K562 (cell line): ENCODE measurements around the gene DNAH1. TPM values are rescaled to one million over a fixed set of nuclear protein-coding genes. Genes with fewer than 3 reads are reported as not detected.

ENCODE experiments used
- ATAC-seq: fragments of 200-7000 bp; cut with Tn5 transposase; 3 replicates; pipeline ENCODE4 v1.9.1; 2020; ENCODE audit warnings: moderate library complexity
- BruUV-seq: library from RNA; stranded (reverse); fragments of 400-500 nt; replicated peaks from 2 replicates; lab custom pipeline; 2021; lab: Mats Ljungman, UMichigan
- CTCF ChIA-PET: fragments of 300-600 bp; formaldehyde crosslinking; extraction: SDS; loops from one replicate; lab custom pipeline; 2021; ENCODE audit warnings: low intra/inter-chr PET ratio; lab: Yijun Ruan, JAX
- POLR2A ChIA-PET: fragments of 300-600, 350-650 bp; sonication (Branson Sonifier 250); formaldehyde crosslinking; extraction: SDS; loops from one replicate; lab custom pipeline; 2021; ENCODE audit warnings: antibody characterized with exemption, inconsistent platforms; lab: Yijun Ruan, JAX
- DNase-seq, 4 experiments: peaks; one replicate each; pipeline versions ENCODE4 v3.0.0 to v3.0.0-alpha.2; 2011 to 2018; ENCODE audit warnings: low spot score in 3 of 4, mixed read lengths in 3 of 4; ENCODE audit errors: extremely low read depth in 1 of 4
- FAIRE-seq: peaks from 2 replicates; lab custom pipeline; 2011; peaks lifted over from hg19 to GRCh38; lab: Jason Lieb, UNC
- H2AFZ ChIP-seq: 2 replicates; pipeline ENCODE4 v1.6.0; 2011; ENCODE audit warnings: low read depth, low read length, control low read depth, inconsistent platforms
- H3K27ac ChIP-seq: fragments of 200-600 bp; 3 replicates; pipeline ENCODE4 v1.8.0; 2011; ENCODE audit warnings: low read depth, mild to moderate bottlenecking, control low read depth, inconsistent platforms, low read length, moderate library complexity, mixed read lengths; ENCODE audit errors: extremely low read depth
- H3K27me3 ChIP-seq, 2 experiments: fragments of 300-600 bp in 1 of 2; 2 replicates in 1 of 2; 3 replicates in 1 of 2; pipeline versions ENCODE4 v1.6.0 to v1.8.0; 2011; ENCODE audit warnings: inconsistent platforms in 2 of 2, low read length in 2 of 2, mild to moderate bottlenecking in 1 of 2, mixed read lengths in 1 of 2, moderate library complexity in 1 of 2; ENCODE audit not compliant: control insufficient read depth in 2 of 2, insufficient read depth in 2 of 2
- H3K36me3 ChIP-seq: fragments of 300-600 bp; 3 replicates; pipeline ENCODE4 v1.8.0; 2011; ENCODE audit warnings: mild to moderate bottlenecking, low read length, inconsistent platforms; ENCODE audit not compliant: control insufficient read depth, insufficient read depth
- H3K4me1 ChIP-seq, 2 experiments: fragments of 200-600 bp in 1 of 2; replicated peaks in 1 of 2; 2 replicates in 1 of 2; 3 replicates in 1 of 2; pipeline versions ENCODE4 v1.5.1 to v1.8.0; 2011; ENCODE audit warnings: inconsistent platforms in 2 of 2, low read length in 2 of 2, mild to moderate bottlenecking in 1 of 2, mixed read lengths in 1 of 2, moderate library complexity in 1 of 2; ENCODE audit not compliant: control insufficient read depth in 2 of 2, insufficient read depth in 2 of 2
- H3K4me2 ChIP-seq: 2 replicates; pipeline ENCODE4 v1.6.1; 2011; ENCODE audit warnings: low read length, control low read depth, inconsistent platforms, mixed read lengths; ENCODE audit not compliant: insufficient read depth
- H3K4me3 ChIP-seq: fragments of 200-600 bp; sonication (generic), shearing (Covaris generic); 2 replicates; pipeline ENCODE4 v1.5.1; 2016; ENCODE audit warnings: control low read depth, inconsistent platforms
- H3K79me2 ChIP-seq: fragments of 200-600 bp; 3 replicates; pipeline ENCODE4 v1.8.0; 2011; ENCODE audit warnings: low read length, inconsistent platforms; ENCODE audit not compliant: control insufficient read depth, insufficient read depth
- H3K9ac ChIP-seq, 2 experiments: 2 replicates each; pipeline versions ENCODE4 v1.6.0 to v1.6.1; 2011; ENCODE audit warnings: low read depth in 2 of 2, low read length in 2 of 2, control low read depth in 1 of 2, inconsistent platforms in 1 of 2, mild to moderate bottlenecking in 1 of 2, mixed read lengths in 1 of 2; ENCODE audit not compliant: insufficient read depth in 1 of 2
- H3K9me1 ChIP-seq: one replicate; pipeline ENCODE4 v1.6.0; 2011; ENCODE audit warnings: inconsistent platforms, mild to moderate bottlenecking, low read length, moderate library complexity; ENCODE audit not compliant: control insufficient read depth, insufficient read depth
- H3K9me3 ChIP-seq: replicated peaks from 2 replicates; pipeline ENCODE4 v1.5.1; 2011; ENCODE audit warnings: low read depth, low read length, inconsistent platforms; ENCODE audit not compliant: control insufficient read depth, insufficient read depth
- H4K20me1 ChIP-seq: replicated peaks from 2 replicates; pipeline ENCODE4 v1.6.1; 2011; ENCODE audit warnings: low read length, inconsistent platforms, mixed read lengths; ENCODE audit not compliant: control insufficient read depth, insufficient read depth
- BACH1 ChIP-seq: fragments of 200-800 bp; sonication (Bioruptor generic); IDR thresholded peaks from 2 replicates; pipeline ENCODE4 v1.6.1; 2016; ENCODE audit warnings: missing genetic modification characterization, missing compliant biosample characterization
- CREB1 ChIP-seq, 2 experiments: sonication (generic) in 1 of 2; formaldehyde crosslinking in 1 of 2; IDR thresholded peaks; 2 replicates each; pipeline versions ENCODE4 v1.6.1 to v1.8.0; 2012 to 2022; ENCODE audit warnings: inconsistent platforms in 1 of 2, mild to moderate bottlenecking in 1 of 2, missing genetic modification reagents in 1 of 2, moderate library complexity in 1 of 2
- CSDE1 ChIP-seq, 2 experiments: fragments of 450-650 bp; IDR thresholded peaks; 2 replicates each; pipeline ENCODE4 v1.6.1; 2016; ENCODE audit warnings: mild to moderate bottlenecking in 1 of 2
- GATAD2A ChIP-seq: fragments of 450-650 bp; IDR thresholded peaks from 2 replicates; pipeline ENCODE4 v1.6.1; 2017
- HDAC8 ChIP-seq: fragments of 450-650 bp; IDR thresholded peaks from 2 replicates; pipeline ENCODE4 v1.6.1; 2016; ENCODE audit warnings: mild to moderate bottlenecking, missing genetic modification characterization, moderate library complexity, missing compliant biosample characterization
- HES1 ChIP-seq: fragments of 450-650 bp; IDR thresholded peaks from 2 replicates; pipeline ENCODE4 v1.6.1; 2016; ENCODE audit warnings: low read depth, mild to moderate bottlenecking, moderate library complexity
- L3MBTL2 ChIP-seq: fragments of 450-650 bp; IDR thresholded peaks from 2 replicates; pipeline ENCODE4 v1.6.1; 2016; ENCODE audit warnings: mild to moderate bottlenecking, moderate library complexity
- MAFF ChIP-seq: IDR thresholded peaks from 2 replicates; pipeline ENCODE4 v1.6.1; 2012; ENCODE audit warnings: low read length, improper control_type of control experiment
- NCOA6 ChIP-seq: fragments of 450-650 bp; IDR thresholded peaks from 2 replicates; pipeline ENCODE4 v1.6.1; 2017; ENCODE audit warnings: mild to moderate bottlenecking
- NEUROD1 ChIP-seq: fragments of 150-350 bp; IDR thresholded peaks from 2 replicates; pipeline ENCODE4 v1.6.1; 2014; ENCODE audit warnings: borderline replicate concordance, low read length, low read depth; ENCODE audit not compliant: partially characterized antibody
- OTX1 ChIP-seq: fragments of 450-650 bp; formaldehyde crosslinking; IDR thresholded peaks from 2 replicates; pipeline ENCODE4 v1.4.0; 2022; ENCODE audit warnings: mild to moderate bottlenecking
- RBM15 ChIP-seq: fragments of 200-400 bp; formaldehyde crosslinking; IDR thresholded peaks from 2 replicates; pipeline ENCODE4 v1.6.1; 2018; ENCODE audit warnings: mild to moderate bottlenecking, low read length, moderate library complexity; ENCODE audit not compliant: insufficient read depth
- WGBS: fragments of 100-300 bp; shearing (Covaris generic); methylation state at CpG from one replicate; pipeline ENCODE4 v1.1.6; 2016; ENCODE audit warnings: low coverage, mixed read lengths; ENCODE audit not compliant: insufficient coverage; ENCODE audit errors: missing lambda C conversion rate; 5-methylcytosine and 5-hydroxymethylcytosine counted together
- in situ Hi-C: fragments of 300-500 bp; cut with MboI; formaldehyde crosslinking; loops from 4 replicates; pipeline ENCODE4 v1.15.0; 2018; ENCODE audit warnings: inconsistent platforms, mixed read lengths
- intact Hi-C: fragments of 100-400 bp; cut with micrococcal nuclease; formaldehyde crosslinking; loops from 2 replicates; pipeline ENCODE4 v1.14.2; 2022
- polyA plus RNA-seq, 8 experiments: library from polyadenylated mRNA; depleted of rRNA in 4 of 8; stranded (reverse) in 5 of 8; unstranded in 3 of 8; fragments of >200 nt; fragmentation: Nextera tagmentation in 2 of 8; fragmentation: Illumina TruSeq in 1 of 8; extraction: Ambion mirVana in 2 of 8; extraction: Trizol in 1 of 8; gene quantifications; 2 replicates each; pipeline versions ENCODE4 v1.2.1 to v1.2.3, GENCODE V29; 2011 to 2014; ENCODE audit warnings: inconsistent platforms in 1 of 8, missing spikeins in 1 of 8
- total RNA-seq, 7 experiments: library from RNA; depleted of rRNA in 6 of 7; stranded (reverse); fragments of >200 nt in 6 of 7; fragmentation: Illumina TruSeq in 2 of 7; extraction: Trizol in 2 of 7; gene quantifications; 2 replicates each; pipeline versions ENCODE4 v1.2.1 to v1.2.3, GENCODE V29; 2011 to 2021; ENCODE audit warnings: low replicate concordance in 1 of 7
- TF ChIP-seq, protein P1 (sequence below): fragments of 200-600 bp; sonication (generic); IDR thresholded peaks from one replicate; pipeline ENCODE4 v1.6.1; 2012; ENCODE audit warnings: mild to moderate bottlenecking, low read depth, low read length, inconsistent platforms

Gene DNAH1
- total and polyA plus RNA-seq, 9 of the 15 experiments (the other 6 are each of a cell fraction or from before 2014, with no cell fraction given) = 0.04 to 0.84 (median 0.50) TPM

DNA sequence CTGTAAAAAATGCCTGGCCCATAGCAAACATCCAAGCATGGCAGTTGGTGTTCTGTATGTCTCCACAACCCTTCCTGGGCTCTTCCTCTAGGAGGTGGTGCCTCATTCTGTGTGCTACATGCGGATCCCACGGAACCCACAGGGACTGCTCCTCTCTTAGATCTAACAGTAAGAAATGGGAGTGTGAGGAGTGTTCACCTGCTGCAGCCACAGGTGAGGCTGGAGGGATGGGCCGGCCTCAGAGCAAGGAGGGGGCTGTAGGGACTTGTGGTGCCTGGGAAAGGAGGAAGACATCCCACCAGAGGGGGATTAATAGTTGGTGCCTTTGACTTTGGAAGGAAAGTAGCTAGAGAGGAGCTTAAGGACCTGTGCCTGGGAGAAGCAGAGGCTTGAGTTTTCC is 106.5 kb downstream of the DNAH1 start:
- H3K9me3 ChIP-seq = no peaks in the 10 kb centered on the region
- intact Hi-C loops = no loop called here
- DNase-seq (no peak), FAIRE-seq (no peak), ATAC-seq (no peak)
- no peak overlapping the region for H2AFZ ChIP-seq
- BruUV-seq = no TSS peak
- H3K4me2 ChIP-seq = no peak overlapping the region
- no peak overlapping the region for H3K4me3 ChIP-seq
- H4K20me1 ChIP-seq = no peaks in the 10 kb centered on the region
- H3K79me2 ChIP-seq = no peaks in the 10 kb centered on the region
- H3K4me1 ChIP-seq = no peaks in the 10 kb centered on the region; a peak in 1 of 5 replicates
- peaks cover 3% of the 10 kb centered on the region; the same call in 1 of the 3 replicates for H3K36me3 ChIP-seq
- 35% methylated on average over 3 of the region's 3 CpGs for WGBS
- H3K27me3 ChIP-seq = no peaks in the 10 kb centered on the region
- H3K9me1 ChIP-seq = no peaks in the 10 kb centered on the region
- TF ChIP-seq NEUROD1 (no peak), CSDE1 (IDR thresholded peaks at IDR 0.05) (no peak), NCOA6 (no peak), CREB1 (IDR thresholded peaks at IDR 0.05) (no peak), CREB1 (CRISPR knock-in tag; IDR thresholded peaks at IDR 0.05) (no peak), BACH1 (tag) (no peak), GATAD2A (no peak), RBM15 (no peak), L3MBTL2 (no peak), HDAC8 (tag) (no peak), OTX1 (CRISPR knock-in tag) (no peak), MAFF (no peak), HES1 (no peak)
- TF ChIP-seq, protein P1, sequence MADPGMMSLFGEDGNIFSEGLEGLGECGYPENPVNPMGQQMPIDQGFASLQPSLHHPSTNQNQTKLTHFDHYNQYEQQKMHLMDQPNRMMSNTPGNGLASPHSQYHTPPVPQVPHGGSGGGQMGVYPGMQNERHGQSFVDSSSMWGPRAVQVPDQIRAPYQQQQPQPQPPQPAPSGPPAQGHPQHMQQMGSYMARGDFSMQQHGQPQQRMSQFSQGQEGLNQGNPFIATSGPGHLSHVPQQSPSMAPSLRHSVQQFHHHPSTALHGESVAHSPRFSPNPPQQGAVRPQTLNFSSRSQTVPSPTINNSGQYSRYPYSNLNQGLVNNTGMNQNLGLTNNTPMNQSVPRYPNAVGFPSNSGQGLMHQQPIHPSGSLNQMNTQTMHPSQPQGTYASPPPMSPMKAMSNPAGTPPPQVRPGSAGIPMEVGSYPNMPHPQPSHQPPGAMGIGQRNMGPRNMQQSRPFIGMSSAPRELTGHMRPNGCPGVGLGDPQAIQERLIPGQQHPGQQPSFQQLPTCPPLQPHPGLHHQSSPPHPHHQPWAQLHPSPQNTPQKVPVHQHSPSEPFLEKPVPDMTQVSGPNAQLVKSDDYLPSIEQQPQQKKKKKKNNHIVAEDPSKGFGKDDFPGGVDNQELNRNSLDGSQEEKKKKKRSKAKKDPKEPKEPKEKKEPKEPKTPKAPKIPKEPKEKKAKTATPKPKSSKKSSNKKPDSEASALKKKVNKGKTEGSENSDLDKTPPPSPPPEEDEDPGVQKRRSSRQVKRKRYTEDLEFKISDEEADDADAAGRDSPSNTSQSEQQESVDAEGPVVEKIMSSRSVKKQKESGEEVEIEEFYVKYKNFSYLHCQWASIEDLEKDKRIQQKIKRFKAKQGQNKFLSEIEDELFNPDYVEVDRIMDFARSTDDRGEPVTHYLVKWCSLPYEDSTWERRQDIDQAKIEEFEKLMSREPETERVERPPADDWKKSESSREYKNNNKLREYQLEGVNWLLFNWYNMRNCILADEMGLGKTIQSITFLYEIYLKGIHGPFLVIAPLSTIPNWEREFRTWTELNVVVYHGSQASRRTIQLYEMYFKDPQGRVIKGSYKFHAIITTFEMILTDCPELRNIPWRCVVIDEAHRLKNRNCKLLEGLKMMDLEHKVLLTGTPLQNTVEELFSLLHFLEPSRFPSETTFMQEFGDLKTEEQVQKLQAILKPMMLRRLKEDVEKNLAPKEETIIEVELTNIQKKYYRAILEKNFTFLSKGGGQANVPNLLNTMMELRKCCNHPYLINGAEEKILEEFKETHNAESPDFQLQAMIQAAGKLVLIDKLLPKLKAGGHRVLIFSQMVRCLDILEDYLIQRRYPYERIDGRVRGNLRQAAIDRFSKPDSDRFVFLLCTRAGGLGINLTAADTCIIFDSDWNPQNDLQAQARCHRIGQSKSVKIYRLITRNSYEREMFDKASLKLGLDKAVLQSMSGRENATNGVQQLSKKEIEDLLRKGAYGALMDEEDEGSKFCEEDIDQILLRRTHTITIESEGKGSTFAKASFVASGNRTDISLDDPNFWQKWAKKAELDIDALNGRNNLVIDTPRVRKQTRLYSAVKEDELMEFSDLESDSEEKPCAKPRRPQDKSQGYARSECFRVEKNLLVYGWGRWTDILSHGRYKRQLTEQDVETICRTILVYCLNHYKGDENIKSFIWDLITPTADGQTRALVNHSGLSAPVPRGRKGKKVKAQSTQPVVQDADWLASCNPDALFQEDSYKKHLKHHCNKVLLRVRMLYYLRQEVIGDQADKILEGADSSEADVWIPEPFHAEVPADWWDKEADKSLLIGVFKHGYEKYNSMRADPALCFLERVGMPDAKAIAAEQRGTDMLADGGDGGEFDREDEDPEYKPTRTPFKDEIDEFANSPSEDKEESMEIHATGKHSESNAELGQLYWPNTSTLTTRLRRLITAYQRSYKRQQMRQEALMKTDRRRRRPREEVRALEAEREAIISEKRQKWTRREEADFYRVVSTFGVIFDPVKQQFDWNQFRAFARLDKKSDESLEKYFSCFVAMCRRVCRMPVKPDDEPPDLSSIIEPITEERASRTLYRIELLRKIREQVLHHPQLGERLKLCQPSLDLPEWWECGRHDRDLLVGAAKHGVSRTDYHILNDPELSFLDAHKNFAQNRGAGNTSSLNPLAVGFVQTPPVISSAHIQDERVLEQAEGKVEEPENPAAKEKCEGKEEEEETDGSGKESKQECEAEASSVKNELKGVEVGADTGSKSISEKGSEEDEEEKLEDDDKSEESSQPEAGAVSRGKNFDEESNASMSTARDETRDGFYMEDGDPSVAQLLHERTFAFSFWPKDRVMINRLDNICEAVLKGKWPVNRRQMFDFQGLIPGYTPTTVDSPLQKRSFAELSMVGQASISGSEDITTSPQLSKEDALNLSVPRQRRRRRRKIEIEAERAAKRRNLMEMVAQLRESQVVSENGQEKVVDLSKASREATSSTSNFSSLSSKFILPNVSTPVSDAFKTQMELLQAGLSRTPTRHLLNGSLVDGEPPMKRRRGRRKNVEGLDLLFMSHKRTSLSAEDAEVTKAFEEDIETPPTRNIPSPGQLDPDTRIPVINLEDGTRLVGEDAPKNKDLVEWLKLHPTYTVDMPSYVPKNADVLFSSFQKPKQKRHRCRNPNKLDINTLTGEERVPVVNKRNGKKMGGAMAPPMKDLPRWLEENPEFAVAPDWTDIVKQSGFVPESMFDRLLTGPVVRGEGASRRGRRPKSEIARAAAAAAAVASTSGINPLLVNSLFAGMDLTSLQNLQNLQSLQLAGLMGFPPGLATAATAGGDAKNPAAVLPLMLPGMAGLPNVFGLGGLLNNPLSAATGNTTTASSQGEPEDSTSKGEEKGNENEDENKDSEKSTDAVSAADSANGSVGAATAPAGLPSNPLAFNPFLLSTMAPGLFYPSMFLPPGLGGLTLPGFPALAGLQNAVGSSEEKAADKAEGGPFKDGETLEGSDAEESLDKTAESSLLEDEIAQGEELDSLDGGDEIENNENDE = no peak
- in situ Hi-C loops = no loop called here
- no peak overlapping the region for H3K27ac ChIP-seq
- H3K9ac ChIP-seq = no peak overlapping the region; a peak in 1 of 4 replicates
- ChIA-PET CTCF (no interaction called here), POLR2A (no interaction called here)
